ENCODE data around the gene ZNF688. TPM values are rescaled to one million over a fixed set of nuclear protein-coding genes. Genes with fewer than 3 reads are reported as not detected.

ZNF688 gene
- total and polyA plus RNA-seq, 2 of the 13 experiments (the other 11 are each of a cell fraction or from before 2014, with no cell fraction given) = 2.4 to 5.4 TPM

DNA sequence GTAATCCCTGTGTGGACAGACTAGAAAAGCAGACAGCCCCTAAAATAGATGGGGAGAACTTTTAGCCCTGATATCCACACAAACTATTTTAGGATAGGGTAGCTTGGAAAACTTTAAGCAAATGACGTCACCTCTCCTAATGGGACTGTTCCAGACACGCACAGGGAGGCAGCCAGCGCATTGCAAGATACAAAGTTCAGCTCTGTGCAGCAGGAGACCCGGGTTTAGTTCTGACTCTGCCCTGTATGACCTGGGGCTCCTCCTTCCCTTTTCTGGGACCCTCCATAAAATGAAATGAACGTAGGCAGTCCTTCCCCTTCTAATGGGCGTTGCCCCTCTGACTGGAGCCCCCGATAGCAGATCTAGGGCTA is 32.4 kb upstream of the ZNF688 start:
- ChIA-PET CTCF (ENCODE audit: low intra/inter-chr PET ratio, low total read pairs) (no interaction called here), POLR2A (interaction anchor here (0.5 to 1.5 kb wide), 5 partner anchors 11 to 233 kb away, joined by 3 read pairs; no protein-coding TSS in a partner anchor)
- peaks cover 6% of the 10 kb centered on the region for H3K79me2 ChIP-seq (ENCODE audit: insufficient read depth, low read length)
- no peaks in the 10 kb centered on the region for H3K27me3 ChIP-seq (ENCODE audit: control insufficient read depth in 1 of 2, insufficient read depth in 2 of 2, low read length in 2 of 2)
- intact Hi-C loops (cut with micrococcal nuclease; ENCODE audit: unreplicated experiment) = no loop called here
- H3K27ac ChIP-seq (ENCODE audit: extremely low read length, insufficient read depth, low read length) = peak overlapping the region; percentile 41
- no peak overlapping the region for H3K4me2 ChIP-seq (ENCODE audit: low read depth, low read length)
- H3K9ac ChIP-seq (ENCODE audit: insufficient read depth, low read depth, low read length) = no peak overlapping the region
- ATAC-seq = peak; percentile 59
- peaks cover 4% of the 10 kb centered on the region for H3K9me3 ChIP-seq (ENCODE audit: low read length)
- in situ Hi-C loops (cut with HindIII; ENCODE audit: extremely low pct_ligation_motif_present, low pct_unique_long_range_greater_than_20kb) = loop anchor here (10.0 kb wide), 1 partner anchor 169 kb away; the partner anchor contains the start of gene DCTPP1
- no peak for FAIRE-seq
- H3K36me3 ChIP-seq (replicated peaks in 1 of 2; ENCODE audit: control insufficient read depth in 1 of 2, insufficient read depth in 2 of 2, low read length in 2 of 2) = peaks cover 20 to 42% of the 10 kb centered on the region in 2 experiments; a peak in 4 of 5 replicates
- no TSS peak for BruUV-seq (replicated peaks)
- 64% methylated on average over 7 of the region's 7 CpGs for WGBS (ENCODE audit: low lambda C conversion rate)
- no peak for DNase-seq (ENCODE audit: low spot score)
- H3K4me1 ChIP-seq (ENCODE audit: insufficient read depth, low read length) = peaks cover 30% of the 10 kb centered on the region
- TF ChIP-seq ZNF101 (CRISPR knock-in tag; IDR thresholded peaks at IDR 0.05; ENCODE audit: borderline replicate concordance, low read depth) (no peak), HNRNPH1 (optimal IDR thresholded peaks at IDR 0.05; ENCODE audit: low read depth, low read length) (no peak), PHB2 (IDR thresholded peaks at IDR 0.05; ENCODE audit: partially characterized antibody) (no peak), HNF4A (CRISPR knock-in tag; IDR thresholded peaks at IDR 0.05) (0 out of 2 replicates have a peak, but pooled peaks have one; percentile 3), ZNF549 (CRISPR knock-in tag; IDR thresholded peaks at IDR 0.05) (peak; percentile 86; the same call in 1 of the 2 replicates), ATF7 (IDR thresholded peaks at IDR 0.05) (peak; percentile 83), ATF7 (CRISPR knock-in tag; IDR thresholded peaks at IDR 0.05) (no peak), ZNF605 (CRISPR knock-in tag; IDR thresholded peaks at IDR 0.05) (peak; percentile 54; the same call in 1 of the 2 replicates), MLLT10 (CRISPR knock-in tag; IDR thresholded peaks at IDR 0.05) (no peak), BCL6 (CRISPR knock-in tag; IDR thresholded peaks at IDR 0.05) (no peak), DPF2 (CRISPR knock-in tag; IDR thresholded peaks at IDR 0.05; ENCODE audit: borderline replicate concordance, low read depth) (no peak)
- TF ChIP-seq, protein P1, sequence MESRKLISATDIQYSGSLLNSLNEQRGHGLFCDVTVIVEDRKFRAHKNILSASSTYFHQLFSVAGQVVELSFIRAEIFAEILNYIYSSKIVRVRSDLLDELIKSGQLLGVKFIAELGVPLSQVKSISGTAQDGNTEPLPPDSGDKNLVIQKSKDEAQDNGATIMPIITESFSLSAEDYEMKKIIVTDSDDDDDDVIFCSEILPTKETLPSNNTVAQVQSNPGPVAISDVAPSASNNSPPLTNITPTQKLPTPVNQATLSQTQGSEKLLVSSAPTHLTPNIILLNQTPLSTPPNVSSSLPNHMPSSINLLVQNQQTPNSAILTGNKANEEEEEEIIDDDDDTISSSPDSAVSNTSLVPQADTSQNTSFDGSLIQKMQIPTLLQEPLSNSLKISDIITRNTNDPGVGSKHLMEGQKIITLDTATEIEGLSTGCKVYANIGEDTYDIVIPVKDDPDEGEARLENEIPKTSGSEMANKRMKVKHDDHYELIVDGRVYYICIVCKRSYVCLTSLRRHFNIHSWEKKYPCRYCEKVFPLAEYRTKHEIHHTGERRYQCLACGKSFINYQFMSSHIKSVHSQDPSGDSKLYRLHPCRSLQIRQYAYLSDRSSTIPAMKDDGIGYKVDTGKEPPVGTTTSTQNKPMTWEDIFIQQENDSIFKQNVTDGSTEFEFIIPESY (CRISPR knock-in tag; IDR thresholded peaks at IDR 0.05) = peak; percentile 50; the same call in 1 of the 2 replicates
- no peaks in the 10 kb centered on the region for H4K20me1 ChIP-seq (ENCODE audit: insufficient read depth, low read length)
- no peak overlapping the region for H2AFZ ChIP-seq (ENCODE audit: low read length)
- no peak overlapping the region for H3K4me3 ChIP-seq (replicated peaks in 1 of 3; ENCODE audit: insufficient read depth in 1 of 3, low read depth in 2 of 3, low read length in 3 of 3)

Data from HepG2 (cell line).